ENCODE results near the gene REV3L.
"Not testable (repeated sequence)": the region's sequence is repeated elsewhere in the genome, so short reads cannot be mapped to it uniquely, and the experiment has no call there.

The REV3L gene

DNA sequence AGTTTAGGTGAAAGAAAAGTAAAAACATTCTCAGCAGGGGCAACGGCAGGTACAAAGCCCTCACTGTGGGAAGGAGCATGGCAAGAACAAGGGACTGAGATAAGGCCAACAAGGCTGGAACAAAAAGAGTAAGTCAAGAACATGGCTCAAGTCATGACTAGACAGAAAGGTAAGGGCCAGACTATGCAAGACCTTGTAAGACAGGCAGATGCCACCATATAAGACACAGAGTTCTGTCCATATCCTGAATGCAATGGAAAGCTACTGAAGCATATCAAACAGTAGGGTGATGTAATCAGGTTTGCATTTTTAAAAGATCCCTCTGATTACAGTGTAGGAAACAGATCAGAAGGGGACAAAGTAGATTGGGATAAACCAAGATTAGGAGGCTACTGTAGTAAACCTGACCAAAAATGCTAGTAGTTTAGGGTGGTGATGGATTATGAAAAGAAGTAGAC, 5.5 kb downstream of the REV3L start:
- Histone ChIP-seq H3K9me3 (ENCODE audit: severe bottlenecking) (no peaks in the 10 kb centered on the region), H3K27me3 (ENCODE audit: insufficient read depth, low read depth, severe bottlenecking) (no peaks in the 10 kb centered on the region), H3K36me3 (no peaks in the 10 kb centered on the region; the same call in 1 of the 2 replicates), H3K27ac (peak overlapping the region; percentile 36), H3K4me3 (ENCODE audit: low read depth, low read length) (no peak overlapping the region)
- TF ChIP-seq CTCF (IDR thresholded peaks at IDR 0.05; ENCODE audit: low read depth, low read length), result no peak
- DNase-seq, result no peak

- not testable (repeated sequence) for H3K36me3 ChIP-seq; H3K4me3 ChIP-seq (ENCODE audit: low read depth, low read length); H3K27me3 ChIP-seq (ENCODE audit: insufficient read depth, low read depth, severe bottlenecking); H3K27ac ChIP-seq; DNase-seq; H3K9me3 ChIP-seq (ENCODE audit: severe bottlenecking)
Observed at GRCh38 chr6:111476061-111476460, 7.0 kb downstream of the REV3L start.

GRCh38 chr6:111474771-111475170, 8.2 kb downstream of the REV3L start:
- no peak overlapping the region for H3K4me3 ChIP-seq (ENCODE audit: low read depth, low read length)
- no peak for TF ChIP-seq CTCF (IDR thresholded peaks at IDR 0.05; ENCODE audit: low read depth, low read length)

GRCh38 chr6:111474106-111474505, 8.9 kb downstream of the REV3L start:
- no peaks in the 10 kb centered on the region for H3K9me3 ChIP-seq (ENCODE audit: severe bottlenecking)
- H3K4me3 ChIP-seq (ENCODE audit: low read depth, low read length), result no peak overlapping the region
- no peak overlapping the region for H3K27ac ChIP-seq
- H3K36me3 ChIP-seq, result peaks cover 7% of the 10 kb centered on the region
- H3K27me3 ChIP-seq (ENCODE audit: insufficient read depth, low read depth, severe bottlenecking), result no peaks in the 10 kb centered on the region
- DNase-seq, result no peak
- no peak for TF ChIP-seq CTCF (IDR thresholded peaks at IDR 0.05; ENCODE audit: low read depth, low read length)

More at GRCh38 chr6:111474771-111475170, 8.2 kb downstream of the REV3L start:
- H3K27me3 ChIP-seq (ENCODE audit: insufficient read depth, low read depth, severe bottlenecking), result no peaks in the 10 kb centered on the region
- H3K9me3 ChIP-seq (ENCODE audit: severe bottlenecking), result no peaks in the 10 kb centered on the region
- H3K27ac ChIP-seq, result no peak overlapping the region
- no peak for DNase-seq
- H3K36me3 ChIP-seq, result peaks cover 6% of the 10 kb centered on the region; the same call in 1 of the 2 replicates

DNA sequence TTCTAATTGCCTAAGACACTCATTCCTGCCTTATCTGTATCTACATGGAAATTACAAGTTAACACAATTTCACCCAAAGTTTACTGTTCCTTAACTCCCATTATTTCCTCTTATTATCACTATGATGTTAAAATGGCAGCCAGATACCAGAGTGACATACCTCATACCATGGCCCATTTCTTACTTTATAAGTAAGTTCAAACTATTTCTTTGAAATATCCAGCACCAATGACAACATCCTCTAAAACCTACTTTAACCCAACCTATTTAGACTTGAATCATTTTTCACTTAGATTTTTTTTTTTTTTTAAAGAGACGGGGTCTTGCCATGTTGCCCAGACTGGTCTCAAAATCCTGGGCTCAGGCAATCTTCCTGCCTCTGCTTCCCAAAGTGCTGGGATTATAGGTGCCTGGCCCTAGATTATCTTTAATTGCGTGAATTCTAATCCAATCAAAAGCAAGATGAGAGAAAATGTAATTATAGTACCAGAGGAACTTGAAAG, 10.0 kb downstream of the REV3L start:
- Histone ChIP-seq H3K36me3 (peaks cover 9% of the 10 kb centered on the region), H3K4me3 (ENCODE audit: low read depth, low read length) (no peak overlapping the region), H3K9me3 (ENCODE audit: severe bottlenecking) (no peaks in the 10 kb centered on the region), H3K27me3 (ENCODE audit: insufficient read depth, low read depth, severe bottlenecking) (no peaks in the 10 kb centered on the region), H3K27ac (no peak overlapping the region)
- no peak for DNase-seq
- no peak for TF ChIP-seq CTCF (IDR thresholded peaks at IDR 0.05; ENCODE audit: low read depth, low read length)

GRCh38 chr6:111471958-111472357, 11.1 kb downstream of the REV3L start:
- TF ChIP-seq CTCF (IDR thresholded peaks at IDR 0.05; ENCODE audit: low read depth, low read length), result no peak
- no peaks in the 10 kb centered on the region for H3K27me3 ChIP-seq (ENCODE audit: insufficient read depth, low read depth, severe bottlenecking)
- H3K9me3 ChIP-seq (ENCODE audit: severe bottlenecking), result no peaks in the 10 kb centered on the region
- H3K36me3 ChIP-seq, result peaks cover 9% of the 10 kb centered on the region
- H3K27ac ChIP-seq, result no peak overlapping the region
- H3K4me3 ChIP-seq (ENCODE audit: low read depth, low read length), result no peak overlapping the region
- no peak for DNase-seq
